Right cardiac atrium (tissue), 5 donors: ENCODE measurements around the gene YWHAG. TPM values are rescaled to one million over a fixed set of nuclear protein-coding genes. Genes with fewer than 3 reads are reported as not detected.
A peak's percentile ranks its signal among the peaks of the same experiment; 100 is the strongest.

Source experiments
- ATAC-seq, 2 donors: fragments of 200-7000 bp; cut with Tn5 transposase; one replicate each; pipeline versions ENCODE4 v1.8.0 to v1.9.1; 2020; ENCODE audit warnings: moderate library complexity in 2 of 2, mild to moderate bottlenecking in 1 of 2
- DNase-seq, 3 donors: peaks; one replicate each; pipeline ENCODE4 v3.0.0-alpha.2; 2020
- H3K27ac ChIP-seq: one replicate; pipeline ENCODE4 v1.5.1; 2013; ENCODE audit warnings: mild to moderate bottlenecking, low read length, control low read depth, moderate library complexity
- H3K27me3 ChIP-seq: one replicate; pipeline ENCODE4 v1.6.1; 2013; ENCODE audit not compliant: control insufficient read depth, insufficient read depth
- H3K4me1 ChIP-seq: one replicate; pipeline ENCODE4 v1.6.1; 2013; ENCODE audit warnings: low read length; ENCODE audit not compliant: control insufficient read depth, insufficient read depth
- H3K4me3 ChIP-seq: one replicate; pipeline ENCODE4 v1.5.1; 2013; ENCODE audit warnings: low read length, control low read depth
- H3K9me3 ChIP-seq: one replicate; pipeline ENCODE4 v1.6.1; 2013; ENCODE audit warnings: low read length; ENCODE audit not compliant: control insufficient read depth
- WGBS: extraction: QIAGEN DNeasy Blood & Tissue Kit; methylation state at CpG from one replicate; pipeline ENCODE4 v1.1.7; 2013; 5-methylcytosine and 5-hydroxymethylcytosine counted together
- intact Hi-C, 4 donors: fragments of 100-400 bp; cut with DNase I; formaldehyde crosslinking; loops; one replicate each; pipeline versions ENCODE4 v1.11.0 to v1.14.0; 2022 to 2023
- polyA plus RNA-seq: library from polyadenylated mRNA; stranded (reverse); fragments of 200-250 nt; gene quantifications from one replicate; pipeline ENCODE4 v1.2.3, GENCODE V29; 2013
- total RNA-seq, 4 donors: library from RNA; stranded (reverse); fragmentation: NEBNext Ultra II Directional; extraction: Animal tissue kit (Norgen Biotek cat#: 25700); gene quantifications; one replicate each; pipeline ENCODE4 v1.2.1, GENCODE V29; 2021
- donor health status: healthy with polysubstance abuse.
- donor health status: DM: no; HTN: yes; CAD: no.
- donor health status: DM: no; HTN: no; CAD: no.
- donor health status: DM: no; HTN: yes; CAD: no; lungs with severe emphysema.
- donor health status: DM: yes; HTN: yes; CAD: no.

YWHAG gene
- total and polyA plus RNA-seq, 5 donors = 139 to 282 (median 237) TPM

DNA sequence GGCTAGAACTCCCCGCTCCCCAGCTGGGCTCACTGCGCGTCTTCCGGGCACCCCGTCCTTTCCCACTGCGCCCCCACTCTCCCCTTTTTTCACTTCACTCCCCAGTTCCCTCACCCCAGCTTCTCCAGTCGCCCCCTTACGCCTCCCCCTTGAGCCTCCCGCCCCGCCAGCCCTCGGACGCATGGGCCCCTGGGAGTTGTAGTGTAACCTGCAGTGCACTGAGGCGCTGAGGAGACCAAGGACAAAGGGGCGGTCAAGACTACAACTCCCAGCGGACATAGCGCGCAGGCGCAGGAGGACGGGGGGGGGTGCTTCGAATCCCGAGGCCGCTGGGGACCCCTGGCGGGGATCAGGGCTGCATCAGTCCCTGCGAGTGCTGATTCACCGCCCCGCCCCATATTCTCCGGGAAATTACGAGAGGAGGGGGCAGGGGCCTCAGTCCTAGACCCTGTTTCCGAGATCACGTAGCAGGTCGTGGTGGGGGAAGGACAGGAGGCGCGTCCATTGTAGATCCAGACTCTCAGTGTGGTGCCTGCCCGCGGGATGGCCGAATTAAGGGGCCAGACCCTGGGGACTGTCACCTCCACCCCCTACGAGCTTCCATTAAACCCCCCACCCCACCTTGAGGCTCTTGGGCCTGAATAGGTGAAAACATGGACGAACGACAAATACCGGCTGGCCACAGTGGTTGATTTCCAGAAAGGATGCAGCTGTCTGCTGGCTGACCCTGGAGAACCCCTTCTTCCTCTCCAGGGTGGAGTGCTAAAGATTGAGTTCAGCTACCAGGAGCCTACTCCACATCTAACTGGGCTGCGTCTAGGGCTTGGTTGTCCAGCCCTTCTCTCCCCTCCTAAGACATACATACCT, 553 bp upstream of the YWHAG start:
- WGBS = under 1% methylated on average over 41 of the region's 41 CpGs
- intact Hi-C loops = loop anchor here in 2 of 4 donors (5.0 kb wide), 1 partner anchor 42 kb away; no protein-coding TSS in a partner anchor
- H3K4me1 ChIP-seq = peaks cover 2% of the 10 kb centered on the region

DNA sequence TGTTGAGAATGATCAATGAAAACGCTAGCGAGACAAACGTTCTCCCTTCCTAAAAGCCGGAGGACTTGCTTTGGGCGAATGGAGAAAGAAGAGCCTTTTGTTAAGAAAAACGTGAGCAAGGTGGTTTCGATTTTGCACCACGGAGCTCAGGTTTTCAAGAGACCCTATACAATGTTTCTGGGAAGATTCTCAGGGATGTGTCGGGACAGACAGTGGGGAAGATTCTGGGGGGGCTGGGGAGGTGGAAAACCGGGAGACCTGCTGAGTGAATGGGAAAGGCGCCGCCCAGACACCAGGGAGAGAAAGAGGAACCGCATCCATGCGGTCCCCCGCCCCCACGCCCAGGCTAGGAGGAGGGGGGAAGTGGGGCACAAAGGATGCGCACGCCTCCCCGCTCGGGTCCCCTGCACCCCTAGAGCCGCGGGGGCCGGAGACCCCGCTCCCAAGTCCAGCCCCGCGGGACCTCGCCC, 745 bp downstream of the YWHAG start:
- peak; percentile 32 to 40 for ATAC-seq
- intact Hi-C loops = loop anchor here in 2 of 4 donors (5.0 kb wide), 1 partner anchor 41 kb away; no protein-coding TSS in a partner anchor
- Histone ChIP-seq H3K4me1 (no peaks in the 10 kb centered on the region), H3K4me3 (peak overlapping the region; percentile 84), H3K9me3 (no peaks in the 10 kb centered on the region), H3K27me3 (no peaks in the 10 kb centered on the region), H3K27ac (peak overlapping the region; percentile 86)
- under 1% methylated on average over 27 of the region's 27 CpGs for WGBS
- DNase-seq = peak; percentile 73 to 89 (median 87)

More for the DNA sequence above, 553 bp upstream of the YWHAG start:
- Histone ChIP-seq H3K27me3 (no peaks in the 10 kb centered on the region), H3K4me3 (peak overlapping the region; percentile 84), H3K9me3 (no peaks in the 10 kb centered on the region), H3K27ac (peak overlapping the region; percentile 94)
- DNase-seq (peak; percentile 96 to 99 (median 98)), ATAC-seq (peak; percentile 96 to 97)

DNA sequence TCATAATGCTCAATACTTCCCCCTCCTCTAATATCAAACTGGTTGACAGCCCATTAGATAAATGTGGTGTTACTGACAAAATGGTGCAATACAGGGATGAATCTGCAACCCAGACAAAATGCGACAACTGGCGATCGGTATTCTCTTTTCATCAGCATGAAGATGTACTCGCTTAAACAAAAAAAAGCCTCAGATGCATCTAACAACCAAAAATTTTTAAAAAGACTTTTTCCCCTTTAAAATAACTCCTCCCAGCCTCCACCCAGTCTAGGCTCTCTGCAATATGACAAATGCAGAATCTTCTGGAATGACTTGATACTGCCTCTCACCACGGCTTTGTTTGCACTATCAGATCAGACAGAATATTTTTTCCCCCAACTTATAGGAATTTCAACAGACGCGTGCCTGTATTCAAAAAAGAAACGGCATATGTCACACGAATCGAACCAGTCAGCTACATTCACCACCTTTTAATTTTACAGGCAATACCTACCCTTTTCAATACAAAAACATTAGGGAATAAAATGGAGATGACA, 1.2 kb downstream of the YWHAG start:
- Histone ChIP-seq H3K4me1 (no peaks in the 10 kb centered on the region), H3K4me3 (peak overlapping the region; percentile 84), H3K27ac (peak overlapping the region; percentile 86), H3K9me3 (no peaks in the 10 kb centered on the region), H3K27me3 (no peaks in the 10 kb centered on the region)
- under 1% methylated on average over 10 of the region's 10 CpGs for WGBS
- ATAC-seq = no peak
- intact Hi-C loops = loop anchor here in 2 of 4 donors (5.0 kb wide), 1 partner anchor 40 kb away; no protein-coding TSS in a partner anchor
- DNase-seq = no peak

DNA sequence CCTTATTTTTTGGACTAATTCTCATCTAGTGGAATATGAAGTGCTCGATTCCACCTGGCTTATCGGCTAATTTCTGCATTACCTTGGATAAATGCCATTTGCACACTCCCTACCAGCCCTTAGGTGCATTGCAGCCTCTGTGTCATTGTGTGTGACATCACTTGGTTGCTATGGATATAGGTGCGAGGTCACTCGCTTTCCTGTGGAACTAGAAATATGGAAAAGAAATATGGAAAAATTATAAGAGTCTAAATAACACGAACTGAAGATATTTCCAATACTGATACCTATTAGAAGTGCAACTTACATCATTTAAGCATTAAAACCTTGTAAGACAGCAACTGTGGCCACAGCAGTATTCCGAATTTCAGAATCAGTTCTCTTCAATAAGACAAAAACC, 2.0 kb downstream of the YWHAG start:
- Histone ChIP-seq H3K9me3 (no peaks in the 10 kb centered on the region), H3K27me3 (no peaks in the 10 kb centered on the region), H3K27ac (peak overlapping the region; percentile 54), H3K4me1 (peaks cover 1% of the 10 kb centered on the region), H3K4me3 (peak overlapping the region; percentile 84)
- ATAC-seq (no peak), DNase-seq (no peak)
- intact Hi-C loops = loop anchor here in 2 of 4 donors (5.0 kb wide), 1 partner anchor 40 kb away; no protein-coding TSS in a partner anchor
- 37% methylated on average over 6 of the region's 6 CpGs for WGBS

DNA sequence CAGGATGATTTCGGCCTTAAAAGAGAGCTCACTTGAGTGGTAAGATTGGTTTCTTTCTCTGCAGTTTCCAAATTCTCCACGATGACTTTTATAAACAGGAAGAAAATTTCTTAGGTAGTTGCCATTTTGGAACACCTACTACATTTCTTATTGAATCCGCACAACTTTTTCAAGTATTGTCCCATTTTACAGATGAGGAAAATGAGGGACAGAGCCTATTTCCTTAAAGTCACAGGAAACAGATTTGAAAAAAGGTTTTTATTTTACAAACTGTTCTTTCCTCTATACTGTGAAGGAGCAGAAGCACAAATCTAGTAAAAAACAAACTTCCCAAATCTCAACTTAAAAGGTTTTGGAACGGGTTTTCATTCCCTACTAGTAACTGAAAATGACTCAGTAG, 2.7 kb downstream of the YWHAG start:
- no peak overlapping the region for H3K4me3 ChIP-seq
- ATAC-seq = no peak
- H3K9me3 ChIP-seq = no peaks in the 10 kb centered on the region
- 85% methylated on average over 4 of the region's 4 CpGs for WGBS
- H3K4me1 ChIP-seq = peaks cover 7% of the 10 kb centered on the region
- no peak for DNase-seq
- no peak overlapping the region for H3K27ac ChIP-seq
- no peaks in the 10 kb centered on the region for H3K27me3 ChIP-seq
- intact Hi-C loops = loop anchor here in 2 of 4 donors (5.0 kb wide), 1 partner anchor 39 kb away; no protein-coding TSS in a partner anchor

DNA sequence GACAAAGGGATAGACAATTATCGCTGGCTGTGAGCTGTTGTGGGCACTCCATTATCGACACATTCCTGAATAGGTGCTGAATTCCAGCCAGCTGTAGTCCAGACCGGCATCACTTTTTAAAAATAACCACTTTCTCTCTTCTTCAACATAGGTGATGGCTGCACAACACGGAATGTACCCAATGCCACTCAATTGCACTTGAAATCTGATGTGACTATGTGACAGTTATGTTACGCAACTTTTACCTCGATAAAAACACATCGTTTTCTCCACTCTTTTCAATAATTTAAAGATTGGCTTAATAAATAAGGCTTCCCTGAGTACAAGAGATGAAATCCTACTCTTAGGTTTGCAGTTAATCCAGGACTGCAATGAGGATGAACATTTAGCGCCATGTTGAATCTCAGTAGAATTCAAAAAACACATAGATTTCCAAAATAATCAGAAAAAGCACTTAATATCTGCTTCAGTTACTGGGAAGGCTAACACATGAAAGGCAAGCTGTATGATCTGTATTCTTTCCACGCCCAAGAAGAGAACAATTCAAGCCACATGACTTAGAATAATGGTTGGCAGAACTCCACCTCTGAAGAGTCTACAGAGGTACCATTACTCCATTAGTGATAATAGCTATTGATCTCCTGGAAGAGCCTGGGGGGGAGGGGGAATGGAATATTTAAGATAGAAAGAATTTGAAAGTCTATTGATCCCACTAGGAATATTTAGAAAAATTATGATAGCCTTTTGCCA, 3.6 kb downstream of the YWHAG start:
- DNase-seq = no peak
- peaks cover 7% of the 10 kb centered on the region for H3K4me1 ChIP-seq

DNA sequence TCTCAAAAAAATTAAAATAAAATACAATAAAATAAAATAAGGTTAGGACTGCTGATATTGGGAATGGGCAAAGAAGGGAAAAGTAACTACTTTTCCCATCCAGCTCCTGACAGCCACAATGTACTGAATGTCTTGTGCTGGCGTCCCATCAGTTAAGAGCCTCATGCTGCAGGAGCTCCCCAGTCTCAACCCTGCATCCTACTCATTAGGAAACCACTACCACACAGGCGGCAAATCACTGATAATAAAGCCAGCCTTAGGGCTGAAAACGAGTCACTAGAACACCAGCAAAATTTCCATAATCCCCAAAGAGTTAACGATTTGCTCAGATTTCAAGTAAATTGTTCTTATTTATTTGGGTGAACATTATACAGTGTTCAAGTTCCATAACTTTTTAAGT, 4.3 kb downstream of the YWHAG start:
- ATAC-seq = no peak
- Histone ChIP-seq H3K9me3 (no peaks in the 10 kb centered on the region), H3K4me1 (peaks cover 7% of the 10 kb centered on the region), H3K4me3 (no peak overlapping the region), H3K27me3 (no peaks in the 10 kb centered on the region), H3K27ac (peak overlapping the region; percentile 82)
- DNase-seq = no peak
- intact Hi-C loops = no loop called here
- 55% methylated on average over 4 of the region's 4 CpGs for WGBS

More for the DNA sequence above, 3.6 kb downstream of the YWHAG start:
- intact Hi-C loops = loop anchor here in 2 of 4 donors (5.0 kb wide), 1 partner anchor 38 kb away; no protein-coding TSS in a partner anchor
- 72% methylated on average over 9 of the region's 9 CpGs for WGBS
- H3K27me3 ChIP-seq = no peaks in the 10 kb centered on the region
- H3K27ac ChIP-seq = peak overlapping the region; percentile 42
- H3K4me3 ChIP-seq = peak overlapping the region; percentile 8
- H3K9me3 ChIP-seq = no peaks in the 10 kb centered on the region
- no peak for ATAC-seq

DNA sequence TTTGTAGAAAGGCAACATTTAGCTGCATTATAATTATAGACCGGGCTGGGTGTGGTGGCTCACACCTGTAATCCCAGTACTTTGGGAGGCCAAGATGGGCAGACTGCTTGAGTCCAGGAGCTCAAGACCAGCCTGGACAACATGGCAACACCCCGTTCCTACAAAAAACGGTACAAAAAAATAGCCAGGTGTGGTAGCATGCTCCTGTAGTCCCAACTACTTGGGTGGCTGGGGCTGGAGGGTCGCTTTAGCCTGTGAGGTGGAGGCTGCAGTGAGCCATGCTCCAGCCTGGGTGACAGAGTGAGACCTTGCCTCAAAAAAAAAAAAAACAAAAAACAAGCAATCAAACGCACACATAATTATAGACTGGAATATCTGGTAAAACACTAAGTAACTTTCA, 5.0 kb downstream of the YWHAG start:
- no peak for ATAC-seq
- Histone ChIP-seq H3K27me3 (no peaks in the 10 kb centered on the region), H3K4me3 (no peak overlapping the region), H3K27ac (peak overlapping the region; percentile 82), H3K4me1 (peaks cover 7% of the 10 kb centered on the region), H3K9me3 (no peaks in the 10 kb centered on the region)
- no peak for DNase-seq
- intact Hi-C loops = no loop called here
- 94% methylated on average over 5 of the region's 5 CpGs for WGBS

DNA sequence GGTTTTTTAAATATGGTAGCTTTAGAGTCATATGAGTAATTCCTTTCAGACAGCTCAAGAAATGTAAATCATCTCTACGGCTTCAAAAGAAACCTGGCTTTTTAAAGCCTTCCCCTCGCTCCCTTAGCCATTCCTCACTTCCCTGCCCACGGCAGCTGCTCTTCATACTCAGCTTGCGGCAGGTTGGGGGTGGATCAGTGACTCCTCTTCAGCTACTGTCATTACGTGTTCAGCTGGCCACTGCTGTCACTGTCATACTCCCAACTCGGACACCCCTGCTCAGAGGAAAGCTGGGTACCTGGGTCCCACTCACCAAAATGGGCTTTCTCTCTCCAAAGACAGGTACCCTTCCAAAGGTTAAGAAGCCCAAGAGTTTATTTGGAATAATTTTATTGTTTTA, 6.6 kb downstream of the YWHAG start:
- DNase-seq = peak in 1 of 3 donors; percentile 63
- intact Hi-C loops = no loop called here
- Histone ChIP-seq H3K4me1 (peaks cover 7% of the 10 kb centered on the region), H3K27me3 (no peaks in the 10 kb centered on the region), H3K4me3 (peak overlapping the region; percentile 23), H3K27ac (peak overlapping the region; percentile 88), H3K9me3 (no peaks in the 10 kb centered on the region)
- 64% methylated on average over 6 of the region's 6 CpGs for WGBS
- ATAC-seq = peak; percentile 28 to 30

DNA sequence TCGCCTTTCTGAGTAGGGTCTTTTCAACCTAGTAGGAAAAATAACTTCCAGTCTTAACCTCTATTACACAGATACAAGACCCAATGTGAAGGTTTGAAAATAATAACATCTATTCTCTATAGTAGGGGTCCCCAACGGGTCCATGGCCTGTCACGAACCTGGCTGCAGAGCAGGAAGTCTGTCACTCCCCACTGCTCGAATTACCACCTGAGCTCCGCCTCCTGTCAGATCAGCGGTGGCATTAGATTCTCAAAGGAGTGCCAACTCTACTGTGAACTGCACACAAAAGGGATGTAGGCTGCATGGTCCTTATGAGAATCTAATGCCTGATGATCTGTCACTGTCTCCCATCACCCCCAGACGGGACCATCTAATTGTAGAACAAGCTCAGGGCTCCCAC, 7.4 kb downstream of the YWHAG start:
- 80% methylated on average over 7 of the region's 7 CpGs for WGBS
- Histone ChIP-seq H3K9me3 (no peaks in the 10 kb centered on the region), H3K4me1 (peaks cover 12% of the 10 kb centered on the region), H3K4me3 (no peak overlapping the region), H3K27me3 (no peaks in the 10 kb centered on the region), H3K27ac (no peak overlapping the region)
- DNase-seq (no peak), ATAC-seq (no peak)
- intact Hi-C loops = no loop called here
